Activated CD4-positive, CD25-positive, alpha-beta regulatory T cell treated with anti-CD3 and anti-CD28 coated beads, Interleukin-2, amount 50 U/mL, for 72 hours (primary cell): ENCODE measurements around the gene NDUFAF2.
"Not testable (repeated sequence)": the region's sequence is repeated elsewhere in the genome, so short reads cannot be mapped to it uniquely, and the experiment has no call there.

Source experiments
- DNase-seq: peaks from one replicate; pipeline ENCODE4 v3.0.0; 2021

The NDUFAF2 gene

DNA sequence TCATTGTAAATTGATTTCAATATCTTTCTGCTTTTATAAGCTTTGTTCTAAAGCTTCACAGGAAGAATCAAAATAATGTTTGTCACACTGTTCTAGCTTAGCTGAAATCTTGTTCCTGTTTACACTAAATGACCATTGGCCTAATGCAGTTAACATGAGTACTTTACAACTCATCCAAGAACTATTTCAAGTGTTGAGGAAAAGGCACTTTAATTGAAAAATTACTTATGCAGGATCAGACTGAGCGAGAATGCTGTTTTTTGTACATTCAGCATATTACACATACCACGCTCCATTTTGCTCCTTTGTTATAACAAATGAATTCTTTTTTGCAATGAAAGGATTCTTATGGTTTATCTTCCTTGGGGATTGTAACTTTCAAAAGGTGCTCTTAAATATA, 239.7 kb downstream of the NDUFAF2 start:
- DNase-seq = no peak

- no peak for DNase-seq
Measured at GRCh38 chr5:61186634-61187033, 241.6 kb downstream of the NDUFAF2 start.

- DNase-seq = not testable (repeated sequence)
Measured at GRCh38 chr5:61187352-61187751, 242.3 kb downstream of the NDUFAF2 start.

DNA sequence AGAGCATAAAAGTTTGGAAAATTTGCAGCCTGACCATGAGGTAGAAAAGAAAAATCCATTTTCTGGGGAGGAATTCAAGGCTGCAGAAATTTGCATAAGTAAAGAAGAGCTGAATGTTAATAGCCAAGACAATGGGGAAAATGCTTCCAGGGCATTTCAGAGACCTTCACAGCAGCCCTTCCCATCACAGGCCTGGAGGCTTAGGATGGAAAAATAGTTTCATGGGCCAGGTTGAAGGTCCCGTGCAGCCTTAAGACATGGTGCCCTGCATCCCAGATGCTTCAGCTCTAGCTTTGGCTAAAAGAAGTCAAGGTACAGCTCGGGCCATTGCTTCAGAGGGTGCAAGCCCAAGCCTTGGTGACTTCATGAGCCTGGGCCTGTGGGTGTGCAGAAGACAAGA, 242.8 kb downstream of the NDUFAF2 start:
- DNase-seq = not testable (repeated sequence)

DNA sequence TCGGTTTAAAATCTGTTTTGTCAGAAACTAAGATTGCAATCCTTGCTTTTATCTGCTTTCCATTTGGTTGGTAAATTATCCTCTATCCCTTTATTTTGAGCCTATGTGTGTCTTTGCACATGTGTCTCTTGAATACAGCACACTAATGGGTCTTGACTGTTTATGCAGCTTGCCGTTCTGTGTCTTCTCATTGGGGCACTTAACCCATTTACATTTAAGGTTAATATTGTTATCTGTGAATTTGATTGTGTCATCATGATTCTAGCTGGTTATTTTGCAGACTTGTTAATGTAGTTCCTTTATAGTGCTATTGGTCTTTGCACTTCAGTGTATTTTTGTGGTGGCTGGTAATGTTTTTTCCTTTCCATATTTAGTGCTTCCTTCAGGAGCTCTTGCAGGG, 253.6 kb downstream of the NDUFAF2 start:
- DNase-seq = no peak

DNA sequence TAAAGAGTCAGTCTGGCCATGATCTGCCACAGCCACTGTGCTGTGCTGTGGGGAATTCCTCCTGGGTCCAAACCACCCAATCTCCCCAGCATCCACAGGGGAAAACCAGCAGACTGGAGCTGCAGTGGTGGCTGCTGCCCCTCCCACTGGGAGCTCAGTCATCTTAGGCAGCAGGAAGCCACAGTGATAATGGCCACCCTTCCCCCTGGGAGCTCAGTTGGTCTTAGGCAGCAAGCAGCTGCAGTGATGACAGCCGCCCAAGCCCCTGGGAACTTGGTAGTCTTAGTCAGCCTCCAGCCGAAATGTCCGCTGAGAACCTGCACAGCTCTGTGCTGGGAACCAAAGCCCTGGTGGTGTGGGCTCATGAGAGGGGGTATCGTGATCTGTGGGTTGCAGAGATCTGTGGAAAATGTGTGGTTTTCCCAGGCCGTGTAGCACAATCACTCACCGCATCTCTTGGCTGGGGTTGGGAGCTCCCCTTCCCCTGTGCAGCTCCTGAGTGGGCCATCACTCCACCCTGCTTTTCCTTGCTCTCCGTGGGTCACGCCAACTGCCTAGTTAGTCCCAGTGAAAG, 255.7 kb downstream of the NDUFAF2 start:
- DNase-seq = no peak

DNA sequence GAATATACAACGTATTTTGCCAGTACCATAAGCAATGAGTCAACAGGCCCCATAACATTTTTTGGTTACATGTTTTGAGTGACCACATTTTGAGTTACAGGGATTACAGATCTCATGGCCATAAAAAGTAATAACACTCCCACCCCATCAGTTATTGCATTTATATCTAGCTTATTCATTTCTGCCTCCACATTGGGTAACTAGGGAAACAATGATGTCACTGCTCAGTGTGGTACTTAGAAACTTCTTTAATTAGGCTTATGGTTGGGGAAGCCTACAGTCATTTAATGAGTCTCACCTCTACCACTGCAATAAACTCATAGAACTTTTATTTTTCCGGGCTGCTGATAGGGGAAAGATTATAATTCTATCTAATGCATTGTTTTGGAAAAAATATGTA, 257.2 kb downstream of the NDUFAF2 start:
- no peak for DNase-seq
